Vagina (tissue), 2 donors: Measurements from ENCODE around the gene KMT2C. TPM values are rescaled to one million over a fixed set of nuclear protein-coding genes. Genes with fewer than 3 reads are reported as not detected.

Experiments used
- DNase-seq, 2 donors: peaks; one replicate each; pipeline ENCODE4 v3.0.0-alpha.2; 2017; ENCODE audit errors: extremely low spot score in 2 of 2
- H3K27ac ChIP-seq: fragments of 200-600 bp; sonication (generic); one replicate; pipeline ENCODE4 v1.5.1; 2019
- H3K27me3 ChIP-seq: fragments of 200-600 bp; sonication (generic); one replicate; pipeline ENCODE4 v1.5.1; 2019
- H3K36me3 ChIP-seq, 2 donors: fragments of 200-600 bp; sonication (generic); one replicate each; pipeline ENCODE4 v1.5.1; 2017 to 2019
- H3K4me1 ChIP-seq: fragments of 200-600 bp; sonication (generic); one replicate; pipeline ENCODE4 v1.5.1; 2019
- H3K4me3 ChIP-seq, 2 donors: fragments of 200-600 bp; sonication (generic); 1 replicate in 1 of 2; 2 replicates in 1 of 2; pipeline ENCODE4 v1.5.1; 2016 to 2019
- H3K9me3 ChIP-seq: fragments of 200-600 bp; sonication (generic); one replicate; pipeline ENCODE4 v1.5.1; 2019
- CTCF ChIP-seq, 3 experiments: fragments of 450-650 bp in 2 of 3; fragments of 200-600 bp in 1 of 3; sonication (generic) in 1 of 3; IDR thresholded peaks; one replicate each; pipeline ENCODE4 v1.5.1; 2017 to 2019; ENCODE audit warnings: antibody characterized with exemption in 3 of 3, mild to moderate bottlenecking in 2 of 3, moderate library complexity in 2 of 3
- POLR2A ChIP-seq, 2 donors: fragments of 450-650 bp; IDR thresholded peaks; one replicate each; pipeline ENCODE4 v1.6.1; 2017; ENCODE audit warnings: antibody characterized with exemption in 2 of 2, mild to moderate bottlenecking in 2 of 2, moderate library complexity in 2 of 2
- POLR2AphosphoS5 ChIP-seq, 2 donors: sonication (generic); formaldehyde crosslinking; IDR thresholded peaks; one replicate each; pipeline ENCODE4 v1.9.0; 2017; ENCODE audit warnings: antibody characterized with exemption in 2 of 2, mild to moderate bottlenecking in 2 of 2, low read depth in 1 of 2; ENCODE audit not compliant: insufficient read depth in 1 of 2
- intact Hi-C: fragments of 100-400 bp; cut with DNase I; formaldehyde crosslinking; loops from one replicate; pipeline ENCODE4 v1.15.1; 2023
- total RNA-seq: library from RNA; depleted of rRNA; stranded (reverse); fragments of >200 nt; gene quantifications from one replicate; pipeline ENCODE4 v1.2.3, GENCODE V29; 2016

Gene KMT2C
- total RNA-seq, 1 donor from 2014 or later: 62.6 TPM

- no peaks in the 10 kb centered on the region for H3K4me1 ChIP-seq
- no peaks in the 10 kb centered on the region for H3K9me3 ChIP-seq
- TF ChIP-seq POLR2AphosphoS5 (IDR thresholded peaks at IDR 0.05; ENCODE audit: insufficient read depth in 1 of 2, low read depth in 1 of 2) (no peak), CTCF (IDR thresholded peaks at IDR 0.05) (no peak), POLR2A (IDR thresholded peaks at IDR 0.05) (no peak)
- peaks cover 0 to 25% of the 10 kb centered on the region in 2 donors for H3K36me3 ChIP-seq
- H3K4me3 ChIP-seq: no peak overlapping the region
- H3K27me3 ChIP-seq: no peaks in the 10 kb centered on the region
- H3K27ac ChIP-seq: no peak overlapping the region
- intact Hi-C loops: no loop called here
- no peak for DNase-seq
These were observed 323.0 kb downstream of the KMT2C start for GRCh38 chr7:152112829-152113228.

GRCh38 chr7:152108359-152108758 is 327.4 kb downstream of the KMT2C start:
- no peak overlapping the region for H3K4me3 ChIP-seq
- H3K36me3 ChIP-seq: peaks cover 0 to 13% of the 10 kb centered on the region in 2 donors
- no peaks in the 10 kb centered on the region for H3K4me1 ChIP-seq
- intact Hi-C loops: no loop called here
- no peaks in the 10 kb centered on the region for H3K27me3 ChIP-seq
- no peak for DNase-seq
- TF ChIP-seq CTCF (IDR thresholded peaks at IDR 0.05) (no peak), POLR2A (IDR thresholded peaks at IDR 0.05) (no peak), POLR2AphosphoS5 (IDR thresholded peaks at IDR 0.05; ENCODE audit: insufficient read depth in 1 of 2, low read depth in 1 of 2) (no peak)
- no peaks in the 10 kb centered on the region for H3K9me3 ChIP-seq
- no peak overlapping the region for H3K27ac ChIP-seq

GRCh38 chr7:152107945-152108344 is 327.9 kb downstream of the KMT2C start:
- Histone ChIP-seq H3K4me3 (no peak overlapping the region), H3K27me3 (no peaks in the 10 kb centered on the region), H3K9me3 (no peaks in the 10 kb centered on the region), H3K27ac (no peak overlapping the region), H3K4me1 (no peaks in the 10 kb centered on the region), H3K36me3 (peaks cover 0 to 17% of the 10 kb centered on the region in 2 donors)
- TF ChIP-seq POLR2AphosphoS5 (IDR thresholded peaks at IDR 0.05; ENCODE audit: insufficient read depth in 1 of 2, low read depth in 1 of 2) (no peak), CTCF (IDR thresholded peaks at IDR 0.05) (no peak), POLR2A (IDR thresholded peaks at IDR 0.05) (no peak)
- intact Hi-C loops: no loop called here
- DNase-seq: no peak

- no peak overlapping the region for H3K27ac ChIP-seq
- H3K4me1 ChIP-seq: no peaks in the 10 kb centered on the region
- TF ChIP-seq POLR2A (IDR thresholded peaks at IDR 0.05) (no peak), POLR2AphosphoS5 (IDR thresholded peaks at IDR 0.05; ENCODE audit: insufficient read depth in 1 of 2, low read depth in 1 of 2) (no peak), CTCF (IDR thresholded peaks at IDR 0.05) (no peak)
- H3K4me3 ChIP-seq: no peak overlapping the region
- no peaks in the 10 kb centered on the region for H3K9me3 ChIP-seq
- DNase-seq: no peak
- H3K27me3 ChIP-seq: no peaks in the 10 kb centered on the region
- intact Hi-C loops: no loop called here
- peaks cover 0 to 18% of the 10 kb centered on the region in 2 donors for H3K36me3 ChIP-seq
These were observed 328.8 kb downstream of the KMT2C start for GRCh38 chr7:152106990-152107389.

- TF ChIP-seq POLR2A (IDR thresholded peaks at IDR 0.05) (no peak), CTCF (IDR thresholded peaks at IDR 0.05) (no peak), POLR2AphosphoS5 (IDR thresholded peaks at IDR 0.05; ENCODE audit: insufficient read depth in 1 of 2, low read depth in 1 of 2) (no peak)
- Histone ChIP-seq H3K9me3 (no peaks in the 10 kb centered on the region), H3K27ac (no peak overlapping the region), H3K36me3 (peaks cover 0 to 22% of the 10 kb centered on the region in 2 donors), H3K27me3 (no peaks in the 10 kb centered on the region), H3K4me1 (no peaks in the 10 kb centered on the region), H3K4me3 (no peak overlapping the region)
- DNase-seq: no peak
- intact Hi-C loops: no loop called here
These were observed 330.6 kb downstream of the KMT2C start for GRCh38 chr7:152105205-152105604.
